ENCODE results near the gene UGT1A3. TPM values are rescaled to one million over a fixed set of nuclear protein-coding genes. Genes with fewer than 3 reads are reported as not detected.

The UGT1A3 gene
- polyA plus RNA-seq, 1 donor, result 0.16 TPM

GRCh38 chr2:233822101-233822771 is 93.4 kb downstream of the UGT1A3 start:
- H3K4me1 ChIP-seq (ENCODE audit: control insufficient read depth, insufficient read depth, low read length), result peaks cover 21% of the 10 kb centered on the region
- H3K9me3 ChIP-seq (ENCODE audit: control insufficient read depth, low read depth, low read length), result no peaks in the 10 kb centered on the region
- H3K36me3 ChIP-seq (ENCODE audit: control insufficient read depth, insufficient read depth, low read length), result no peaks in the 10 kb centered on the region
- no peak overlapping the region for H3K27ac ChIP-seq (ENCODE audit: low read length)
- DNase-seq, result no peak
- no peak overlapping the region for H3K4me3 ChIP-seq (ENCODE audit: low read length)
- no CpG with 5 or more reads among the region's 21 CpGs for WGBS (ENCODE audit: insufficient coverage, low lambda C conversion rate)
- no peaks in the 10 kb centered on the region for H3K27me3 ChIP-seq (ENCODE audit: control insufficient read depth, insufficient read depth, low read length)

Other genes starting within 250 kb of the UGT1A3 start
- gene USP40, start 162.3 kb upstream of the UGT1A3 start, polyA plus RNA-seq, result 33.6 TPM
- gene UGT1A8, start 111.4 kb upstream of the UGT1A3 start, polyA plus RNA-seq, result not detected
- gene UGT1A10, start 92.6 kb upstream of the UGT1A3 start, polyA plus RNA-seq, result 0.06 TPM
- gene UGT1A9, start 57.1 kb upstream of the UGT1A3 start, polyA plus RNA-seq, result not detected
- gene UGT1A7, start 47.1 kb upstream of the UGT1A3 start, polyA plus RNA-seq, result not detected
- 0.06 TPM for gene UGT1A6, start 36.2 kb upstream of the UGT1A3 start, polyA plus RNA-seq
- gene UGT1A5, start 16.1 kb upstream of the UGT1A3 start, polyA plus RNA-seq, result 0.15 TPM
- gene UGT1A4, start 10.3 kb upstream of the UGT1A3 start, polyA plus RNA-seq, result 0.04 TPM
- gene UGT1A1, start 31.2 kb downstream of the UGT1A3 start, polyA plus RNA-seq, result 1.6 TPM
- 0.16 TPM for gene MROH2A, start 49.3 kb downstream of the UGT1A3 start, polyA plus RNA-seq
- 10.6 TPM for gene HJURP, start 125.5 kb downstream of the UGT1A3 start, polyA plus RNA-seq
- 0.15 TPM for gene TRPM8, start 188.3 kb downstream of the UGT1A3 start, polyA plus RNA-seq

All from large intestine (tissue), 3 donors.